ENCODE results near the gene MORN1. TPM values are rescaled to one million over a fixed set of nuclear protein-coding genes. Genes with fewer than 3 reads are reported as not detected.

The MORN1 gene
- polyA plus RNA-seq, 1 donor (not counting 4 experiments of a cell fraction or from before 2014, with no cell fraction given), result 2.1 TPM

DNA sequence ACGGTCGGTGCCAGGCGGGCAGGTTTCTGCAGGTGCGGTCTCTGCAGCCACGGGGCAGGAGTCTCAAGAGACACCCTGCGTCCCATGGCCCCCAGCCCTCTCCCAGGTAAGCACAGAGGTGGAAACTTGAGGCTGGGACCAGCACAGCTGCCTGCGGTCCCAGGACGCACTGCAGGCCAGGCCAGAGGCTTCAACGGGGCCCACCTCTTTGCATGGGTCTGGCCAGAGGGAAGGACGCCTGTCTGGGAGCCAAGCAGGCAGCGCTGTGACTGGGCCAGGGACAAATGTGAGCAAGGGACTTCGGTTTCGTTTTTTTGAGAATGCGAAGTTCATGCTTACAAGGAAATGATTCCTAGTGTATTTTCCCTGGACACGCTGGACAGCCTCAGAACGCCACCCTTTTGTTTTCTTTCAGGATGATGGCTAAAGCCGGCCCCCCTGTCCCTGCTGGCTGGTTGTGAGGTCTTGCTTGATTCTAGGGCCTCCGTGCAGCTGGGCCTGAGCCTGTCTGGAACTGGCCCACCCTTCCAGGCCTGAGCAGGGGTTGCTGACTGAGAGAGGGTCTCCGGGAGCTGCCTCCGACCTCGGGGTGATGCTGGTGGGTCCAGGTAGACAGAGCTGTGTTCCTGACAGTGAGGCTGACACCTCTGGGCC is 38.3 kb downstream of the MORN1 start:
- H3K36me3 ChIP-seq (ENCODE audit: control insufficient read depth in 2 of 2, extremely low read depth in 1 of 2, insufficient read depth in 2 of 2, low read length in 2 of 2), result no peaks in the 10 kb centered on the region
- H3K9ac ChIP-seq (ENCODE audit: control insufficient read depth, extremely low read depth, insufficient read depth, low read length), result no peak overlapping the region
- H2AFZ ChIP-seq (ENCODE audit: control insufficient read depth, low read length), result no peak overlapping the region
- H3K9me1 ChIP-seq (ENCODE audit: control insufficient read depth, extremely low read depth, insufficient read depth, low read length), result no peaks in the 10 kb centered on the region
- H3K27me3 ChIP-seq (ENCODE audit: control insufficient read depth, extremely low read depth, insufficient read depth, low read length), result peaks cover 30% of the 10 kb centered on the region
- H3K79me2 ChIP-seq (ENCODE audit: control insufficient read depth, insufficient read depth, low read length), result no peaks in the 10 kb centered on the region
- no peak overlapping the region for H3K4me3 ChIP-seq (ENCODE audit: control insufficient read depth in 2 of 3, extremely low read depth in 1 of 3, insufficient read depth in 2 of 3, low read depth in 1 of 3, low read length in 3 of 3)
- no peaks in the 10 kb centered on the region for H4K20me1 ChIP-seq (ENCODE audit: control insufficient read depth, extremely low read depth, insufficient read depth, low read length)
- no peaks in the 10 kb centered on the region for H3K4me1 ChIP-seq (ENCODE audit: control insufficient read depth, extremely low read depth, insufficient read depth, low read length)
- dilution Hi-C loops (cut with MboI; ENCODE audit: extremely low pct_ligation_motif_present, low sequenced_read_pairs), result no loop called here
- no peaks in the 10 kb centered on the region for H3K9me3 ChIP-seq (ENCODE audit: control insufficient read depth, low read depth, low read length)
- FAIRE-seq, result no peak
- no peak overlapping the region for H3K27ac ChIP-seq (ENCODE audit: control insufficient read depth, insufficient read depth, low read length)
- TF ChIP-seq EZH2 (IDR thresholded peaks at IDR 0.05; ENCODE audit: low read length), result no peak
- TF ChIP-seq CTCF (optimal IDR thresholded peaks at IDR 0.05 in 1 of 3, IDR thresholded peaks at IDR 0.05 in 1 of 3, conservative IDR thresholded peaks at IDR 0.05 in 1 of 3; ENCODE audit: extremely low read depth in 1 of 3, insufficient read depth in 2 of 3, low read length in 3 of 3), result no peak
- no peak overlapping the region for H3K4me2 ChIP-seq (ENCODE audit: control insufficient read depth, extremely low read depth, insufficient read depth, low read depth, low read length)
- DNase-seq (ENCODE audit: low read depth, low spot score), result no peak

DNA sequence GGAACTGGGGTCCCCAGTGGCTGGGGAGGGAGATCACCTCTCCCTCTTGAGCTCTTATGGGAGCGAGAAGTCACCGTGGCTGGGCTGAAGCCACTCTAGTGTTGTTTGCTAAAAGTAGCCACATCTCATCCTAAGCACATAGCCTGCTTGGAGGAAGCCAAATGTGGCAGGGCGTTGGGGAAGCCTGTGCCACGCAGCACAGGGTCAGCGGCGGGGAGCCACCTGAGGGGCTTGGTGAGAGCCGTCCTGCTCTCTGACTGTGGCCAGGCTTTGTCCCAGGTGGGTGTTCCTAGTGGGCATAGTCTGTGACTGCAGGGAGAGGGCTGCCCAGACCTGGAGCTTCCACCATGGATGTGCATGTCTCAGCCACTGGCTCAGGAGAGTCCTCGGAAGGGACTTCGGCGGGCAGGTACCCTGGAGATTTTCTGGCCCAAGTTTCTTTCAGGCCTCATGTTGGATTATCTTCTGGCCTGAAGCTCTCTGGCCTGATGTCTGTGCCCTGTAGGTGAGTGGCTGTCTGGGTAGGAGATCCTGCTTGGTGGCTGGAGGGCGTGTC is 38.9 kb downstream of the MORN1 start:
- FAIRE-seq (no peak), DNase-seq (ENCODE audit: low read depth, low spot score) (no peak)
- Histone ChIP-seq H3K9me1 (ENCODE audit: control insufficient read depth, extremely low read depth, insufficient read depth, low read length) (no peaks in the 10 kb centered on the region), H3K4me2 (ENCODE audit: control insufficient read depth, extremely low read depth, insufficient read depth, low read depth, low read length) (no peak overlapping the region), H3K36me3 (ENCODE audit: control insufficient read depth in 2 of 2, extremely low read depth in 1 of 2, insufficient read depth in 2 of 2, low read length in 2 of 2) (no peaks in the 10 kb centered on the region), H2AFZ (ENCODE audit: control insufficient read depth, low read length) (no peak overlapping the region), H4K20me1 (ENCODE audit: control insufficient read depth, extremely low read depth, insufficient read depth, low read length) (no peaks in the 10 kb centered on the region), H3K4me3 (ENCODE audit: control insufficient read depth in 2 of 3, extremely low read depth in 1 of 3, insufficient read depth in 2 of 3, low read depth in 1 of 3, low read length in 3 of 3) (no peak overlapping the region), H3K4me1 (ENCODE audit: control insufficient read depth, extremely low read depth, insufficient read depth, low read length) (no peaks in the 10 kb centered on the region), H3K27me3 (ENCODE audit: control insufficient read depth, extremely low read depth, insufficient read depth, low read length) (peaks cover 30% of the 10 kb centered on the region), H3K9me3 (ENCODE audit: control insufficient read depth, low read depth, low read length) (no peaks in the 10 kb centered on the region), H3K9ac (ENCODE audit: control insufficient read depth, extremely low read depth, insufficient read depth, low read length) (no peak overlapping the region), H3K79me2 (ENCODE audit: control insufficient read depth, insufficient read depth, low read length) (no peaks in the 10 kb centered on the region), H3K27ac (ENCODE audit: control insufficient read depth, insufficient read depth, low read length) (no peak overlapping the region)
- dilution Hi-C loops (cut with MboI; ENCODE audit: extremely low pct_ligation_motif_present, low sequenced_read_pairs), result no loop called here
- TF ChIP-seq EZH2 (IDR thresholded peaks at IDR 0.05; ENCODE audit: low read length) (no peak), CTCF (optimal IDR thresholded peaks at IDR 0.05 in 1 of 3, IDR thresholded peaks at IDR 0.05 in 1 of 3, conservative IDR thresholded peaks at IDR 0.05 in 1 of 3; ENCODE audit: extremely low read depth in 1 of 3, insufficient read depth in 2 of 3, low read length in 3 of 3) (no peak)
